ENCODE measurements around the gene ATP13A5.

Gene ATP13A5

GRCh38 chr3:193344486-193344885 lies 34.1 kb downstream of the ATP13A5 start:
- DNase-seq = no peak

- no peak for DNase-seq
These were observed 34.8 kb downstream of the ATP13A5 start for GRCh38 chr3:193343726-193344222.

GRCh38 chr3:193342551-193342950 lies 36.0 kb downstream of the ATP13A5 start:
- no peak for DNase-seq

- no peak for DNase-seq
These were observed 43.5 kb downstream of the ATP13A5 start for GRCh38 chr3:193335031-193335430.

- no peak for DNase-seq
These were observed 45.3 kb downstream of the ATP13A5 start for GRCh38 chr3:193333229-193333628.

GRCh38 chr3:193330555-193331204 lies 47.9 kb downstream of the ATP13A5 start:
- DNase-seq = no peak

GRCh38 chr3:193317682-193318300 lies 60.8 kb downstream of the ATP13A5 start:
- DNase-seq = peak; percentile 7

- DNase-seq = no peak
These were observed 64.4 kb downstream of the ATP13A5 start for GRCh38 chr3:193314161-193314560.

- DNase-seq = no peak
These were observed 65.2 kb downstream of the ATP13A5 start for GRCh38 chr3:193313061-193313958.

GRCh38 chr3:193310914-193311723 lies 67.4 kb downstream of the ATP13A5 start:
- DNase-seq = no peak

GRCh38 chr3:193305356-193305755 lies 73.2 kb downstream of the ATP13A5 start:
- DNase-seq = no peak

GRCh38 chr3:193301433-193301832 lies 77.1 kb downstream of the ATP13A5 start:
- DNase-seq = no peak

GRCh38 chr3:193297421-193297820 lies 81.1 kb downstream of the ATP13A5 start:
- no peak for DNase-seq

GRCh38 chr3:193295985-193296384 lies 82.6 kb downstream of the ATP13A5 start:
- DNase-seq = no peak

- no peak for DNase-seq
These were observed 86.2 kb downstream of the ATP13A5 start for GRCh38 chr3:193292386-193292785.

GRCh38 chr3:193271101-193271840 lies 107.3 kb downstream of the ATP13A5 start:
- no peak for DNase-seq

GRCh38 chr3:193270451-193270850 lies 108.1 kb downstream of the ATP13A5 start:
- DNase-seq = peak; percentile 10

GRCh38 chr3:193269343-193270028 lies 109.1 kb downstream of the ATP13A5 start:
- DNase-seq = no peak

GRCh38 chr3:193262707-193263106 lies 115.8 kb downstream of the ATP13A5 start:
- no peak for DNase-seq

GRCh38 chr3:193261970-193262369 lies 116.6 kb downstream of the ATP13A5 start:
- no peak for DNase-seq

GRCh38 chr3:193253986-193254660 lies 124.4 kb downstream of the ATP13A5 start:
- DNase-seq = peak; percentile 60

Data from NCI-H1694 (cell line).